ENCODE data around the gene EFCAB5. TPM values are rescaled to one million over a fixed set of nuclear protein-coding genes. Genes with fewer than 3 reads are reported as not detected.

Gene EFCAB5
- total RNA-seq, 2 donors from 2014 or later, result 1.3 to 1.6 TPM

GRCh38 chr17:30124273-30124796 lies 182.9 kb downstream of the EFCAB5 start:
- no peak for TF ChIP-seq CTCF (IDR thresholded peaks at IDR 0.05)
- no peak for DNase-seq
- Histone ChIP-seq H3K27ac (no peak overlapping the region), H3K27me3 (no peaks in the 10 kb centered on the region), H3K4me1 (no peaks in the 10 kb centered on the region), H3K9ac (ENCODE audit: low read depth in 2 of 2, low read length in 2 of 2) (no peak overlapping the region), H3K9me3 (no peaks in the 10 kb centered on the region), H3K36me3 (no peaks in the 10 kb centered on the region), H3K4me3 (no peak overlapping the region)
- intact Hi-C loops (cut with DNase I), result loop anchor here (5.0 to 10.0 kb wide), 2 partner anchors 110 to 213 kb away; partner anchors contain the start of gene SLC6A4

- H3K27ac ChIP-seq, result no peak overlapping the region
- H3K9me3 ChIP-seq, result no peaks in the 10 kb centered on the region
- no peak overlapping the region for H3K4me3 ChIP-seq
- no peak overlapping the region for H3K9ac ChIP-seq (ENCODE audit: low read depth in 2 of 2, low read length in 2 of 2)
- TF ChIP-seq CTCF (IDR thresholded peaks at IDR 0.05), result no peak
- no peak for DNase-seq
- no peaks in the 10 kb centered on the region for H3K4me1 ChIP-seq
- H3K36me3 ChIP-seq, result no peaks in the 10 kb centered on the region
- intact Hi-C loops (cut with DNase I), result no loop called here
- H3K27me3 ChIP-seq, result no peaks in the 10 kb centered on the region
These were observed 188.7 kb downstream of the EFCAB5 start for GRCh38 chr17:30130121-30130520.

- Histone ChIP-seq H3K36me3 (no peaks in the 10 kb centered on the region), H3K9ac (ENCODE audit: low read depth in 2 of 2, low read length in 2 of 2) (no peak overlapping the region), H3K4me3 (no peak overlapping the region), H3K9me3 (no peaks in the 10 kb centered on the region), H3K4me1 (no peaks in the 10 kb centered on the region), H3K27ac (no peak overlapping the region), H3K27me3 (no peaks in the 10 kb centered on the region)
- intact Hi-C loops (cut with DNase I), result no loop called here
- no peak for TF ChIP-seq CTCF (IDR thresholded peaks at IDR 0.05)
- no peak for DNase-seq
These were observed 191.2 kb downstream of the EFCAB5 start for GRCh38 chr17:30132615-30133014.

GRCh38 chr17:30133197-30133596 lies 191.8 kb downstream of the EFCAB5 start:
- TF ChIP-seq CTCF (IDR thresholded peaks at IDR 0.05), result no peak
- intact Hi-C loops (cut with DNase I), result no loop called here
- no peaks in the 10 kb centered on the region for H3K36me3 ChIP-seq
- H3K27ac ChIP-seq, result no peak overlapping the region
- no peaks in the 10 kb centered on the region for H3K4me1 ChIP-seq
- no peaks in the 10 kb centered on the region for H3K9me3 ChIP-seq
- no peak for DNase-seq
- H3K4me3 ChIP-seq, result no peak overlapping the region
- H3K9ac ChIP-seq (ENCODE audit: low read depth in 2 of 2, low read length in 2 of 2), result no peak overlapping the region
- H3K27me3 ChIP-seq, result no peaks in the 10 kb centered on the region

- H3K27me3 ChIP-seq, result no peaks in the 10 kb centered on the region
- TF ChIP-seq CTCF (IDR thresholded peaks at IDR 0.05), result no peak
- DNase-seq, result no peak
- no peaks in the 10 kb centered on the region for H3K9me3 ChIP-seq
- H3K4me3 ChIP-seq, result no peak overlapping the region
- H3K9ac ChIP-seq (ENCODE audit: low read depth in 2 of 2, low read length in 2 of 2), result no peak overlapping the region
- no peaks in the 10 kb centered on the region for H3K4me1 ChIP-seq
- intact Hi-C loops (cut with DNase I), result no loop called here
- H3K36me3 ChIP-seq, result no peaks in the 10 kb centered on the region
- no peak overlapping the region for H3K27ac ChIP-seq
These were observed 193.1 kb downstream of the EFCAB5 start for GRCh38 chr17:30134551-30134950.

Measured in colonic mucosa (tissue), 4 donors.